AG09319 (cell line): ENCODE results near the gene RPL39L.
A peak's percentile ranks its signal among the peaks of the same experiment; 100 is the strongest.

Experiments
- DNase-seq: peaks from one replicate; pipeline ENCODE4 v3.0.0-alpha.2; 2010; ENCODE audit warnings: low read depth; ENCODE audit errors: extremely low read depth
- CTCF ChIP-seq: IDR thresholded peaks from 2 replicates; pipeline ENCODE4 v1.5.1; 2011; ENCODE audit warnings: low read depth, mild to moderate bottlenecking, inconsistent platforms, low read length, moderate library complexity

Gene RPL39L

GRCh38 chr3:187139126-187139894 lies at the start of gene RPL39L:
Gene RPL39L (minus strand): TSS chr3:187139496. CDS start chr3:187121300, 18,196 bp downstream.
- peak; percentile 27 for DNase-seq
- peak; percentile 95 for TF ChIP-seq CTCF

DNA sequence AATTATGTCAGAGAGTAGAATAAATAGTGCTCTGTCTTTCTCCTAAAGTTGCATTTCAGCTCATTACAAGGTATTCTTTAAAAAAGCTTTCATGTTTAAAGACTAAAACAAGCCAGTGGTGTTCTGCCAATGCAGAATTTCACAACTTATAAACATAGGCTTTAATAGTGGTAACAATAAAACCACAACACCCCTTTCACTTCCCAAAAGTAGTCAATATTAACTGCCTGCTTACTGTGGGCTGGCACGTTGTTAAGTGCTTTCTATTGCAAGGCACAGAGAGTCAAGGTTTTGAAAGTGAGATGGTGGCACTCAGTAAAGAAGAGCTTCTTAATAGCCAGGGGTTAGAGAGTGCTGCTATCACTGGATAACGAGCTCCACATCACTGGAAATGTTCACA lies 49.6 kb upstream of the RPL39L start:
- no peak for DNase-seq
- TF ChIP-seq CTCF, result no peak

DNA sequence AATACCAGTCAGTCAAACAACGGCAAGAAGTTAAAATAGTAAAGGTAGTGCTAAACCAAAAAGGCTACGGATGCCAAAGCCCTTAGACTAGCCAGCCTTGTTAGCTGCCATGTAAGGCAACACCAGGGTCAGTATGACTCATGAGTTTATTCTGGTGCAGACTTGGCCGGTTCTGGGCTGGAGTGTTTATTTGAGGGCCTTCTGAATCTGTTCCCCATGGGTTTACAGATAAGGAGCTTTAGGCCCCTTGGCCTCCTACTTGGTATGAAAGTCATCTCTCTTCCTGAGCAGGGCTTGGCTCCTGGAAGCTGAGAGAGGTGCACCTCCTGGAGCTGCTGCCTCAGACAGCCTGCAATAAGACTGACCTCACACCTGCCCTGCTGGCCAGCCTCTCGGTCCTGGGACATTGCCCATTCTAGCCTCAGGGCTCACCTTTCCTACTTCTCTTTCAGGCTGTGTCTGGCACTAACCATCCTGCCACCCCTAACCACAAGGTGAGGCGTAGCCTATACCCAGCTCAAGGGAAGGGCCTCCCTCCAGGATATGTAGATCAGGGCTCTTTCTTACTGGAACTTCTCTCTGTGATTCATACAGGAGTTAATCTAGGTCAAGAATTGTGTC lies 47.6 kb upstream of the RPL39L start:
- no peak for TF ChIP-seq CTCF

DNA sequence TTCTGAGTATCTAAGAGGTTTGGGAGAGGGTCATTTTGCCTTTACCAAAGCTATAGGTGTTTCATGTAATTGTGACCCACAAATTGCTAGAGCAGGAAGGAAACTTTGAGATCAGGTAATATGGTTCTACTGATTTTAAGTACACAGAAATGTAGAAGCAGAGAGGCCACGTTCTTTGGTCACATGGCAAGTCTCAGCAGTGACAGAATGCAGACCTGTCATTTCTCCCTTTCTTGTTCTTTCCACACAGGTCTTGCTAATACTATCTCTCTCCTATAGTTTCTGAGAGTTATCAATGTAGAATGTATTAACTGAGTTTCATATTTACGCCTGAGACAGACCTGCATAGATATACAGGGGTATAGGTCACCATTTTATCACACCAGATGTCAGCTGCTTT lies 47.1 kb upstream of the RPL39L start:
- no peak for TF ChIP-seq CTCF
- no peak for DNase-seq

More for the DNA sequence above, 47.6 kb upstream of the RPL39L start:
- peak; percentile 66 for DNase-seq

- no peak for DNase-seq
- no peak for TF ChIP-seq CTCF
Observed at GRCh38 chr3:187185759-187186158, 46.5 kb upstream of the RPL39L start.

GRCh38 chr3:187183903-187184302 lies 44.6 kb upstream of the RPL39L start:
- TF ChIP-seq CTCF, result no peak
- DNase-seq, result no peak

DNA sequence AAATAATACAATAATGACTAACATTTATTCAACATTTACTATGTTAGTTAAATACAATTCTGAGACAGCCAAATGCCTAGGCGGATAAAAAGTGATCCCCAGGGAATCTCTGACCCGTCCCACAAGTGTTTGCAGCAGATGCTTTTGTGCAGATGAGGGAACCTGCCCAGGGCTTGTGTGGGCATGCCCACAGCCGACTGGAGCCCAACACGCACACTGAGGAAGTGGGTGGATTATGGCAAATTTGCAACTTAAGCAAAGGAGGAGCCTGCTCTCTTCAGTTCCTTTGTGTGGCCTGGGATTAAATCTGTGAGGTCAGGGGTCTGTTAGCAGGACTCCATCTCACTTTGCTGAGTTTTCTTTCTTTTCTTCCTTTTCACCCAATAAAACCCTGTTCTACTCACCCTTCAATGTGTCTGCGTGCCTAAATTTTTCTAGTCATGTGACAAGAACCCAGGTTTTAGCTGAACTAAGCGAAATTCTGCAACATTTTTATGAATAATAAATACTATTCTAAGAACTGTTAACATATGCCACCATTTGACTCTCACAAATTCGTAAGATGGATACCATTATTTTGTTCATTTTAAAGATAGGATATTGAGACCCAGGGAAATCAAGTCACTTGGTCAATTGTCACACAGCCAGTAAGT lies 44.0 kb upstream of the RPL39L start:
- no peak for DNase-seq
- TF ChIP-seq CTCF, result no peak
